Gastroesophageal sphincter (tissue), 3 donors: Measurements from ENCODE around the gene APPBP2.

Experiments used
- CTCF ChIP-seq, 4 experiments: fragments of 200-600 bp in 2 of 4; fragments of 450-650 bp in 2 of 4; sonication (generic) in 1 of 4; IDR thresholded peaks; one replicate each; pipeline ENCODE4 v1.5.1; 2017 to 2019; ENCODE audit warnings: antibody characterized with exemption in 4 of 4, mild to moderate bottlenecking in 2 of 4, moderate library complexity in 2 of 4
- POLR2A ChIP-seq, 2 donors: fragments of 450-650 bp; IDR thresholded peaks; one replicate each; pipeline ENCODE4 v1.6.1; 2017; ENCODE audit warnings: antibody characterized with exemption in 2 of 2, mild to moderate bottlenecking in 2 of 2, moderate library complexity in 1 of 2
- POLR2AphosphoS5 ChIP-seq: sonication (generic); formaldehyde crosslinking; IDR thresholded peaks from one replicate; pipeline ENCODE4 v1.6.1; 2017; ENCODE audit warnings: antibody characterized with exemption

DNA sequence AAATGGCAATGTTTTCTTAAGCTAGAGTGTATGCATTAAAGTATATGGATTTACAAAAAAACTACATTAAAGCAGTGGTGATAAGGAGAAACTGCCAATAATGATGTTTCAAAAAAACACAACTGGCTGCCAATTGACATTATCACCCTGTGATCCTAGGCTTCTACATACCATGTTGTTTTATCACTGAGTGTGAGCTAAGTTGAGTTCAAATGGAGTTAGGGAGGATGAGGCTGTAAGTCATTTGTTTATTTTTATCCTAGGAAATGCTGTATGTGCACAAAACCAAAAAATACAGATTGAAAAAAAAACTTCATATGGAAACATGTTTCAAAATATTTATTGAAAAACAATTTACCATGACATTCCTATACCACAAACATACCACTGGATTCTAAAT, 80.9 kb downstream of the APPBP2 start:
- TF ChIP-seq CTCF (IDR thresholded peaks at IDR 0.05) (no peak), POLR2A (IDR thresholded peaks at IDR 0.05) (no peak), POLR2AphosphoS5 (no peak)
